ENCODE measurements around the gene BLMH.

- TF ChIP-seq EZH2 (IDR thresholded peaks at IDR 0.05; ENCODE audit: insufficient read depth, low read length) (no peak), CTCF (IDR thresholded peaks at IDR 0.05; ENCODE audit: insufficient read depth, low read depth, low read length) (no peak)
Observed at GRCh38 chr17:30217746-30218245, 73.9 kb downstream of the BLMH start.

All from astrocyte (in vitro differentiated cells and primary cell).